Measurements from ENCODE around the gene SLC7A8.

SLC7A8 gene

DNA sequence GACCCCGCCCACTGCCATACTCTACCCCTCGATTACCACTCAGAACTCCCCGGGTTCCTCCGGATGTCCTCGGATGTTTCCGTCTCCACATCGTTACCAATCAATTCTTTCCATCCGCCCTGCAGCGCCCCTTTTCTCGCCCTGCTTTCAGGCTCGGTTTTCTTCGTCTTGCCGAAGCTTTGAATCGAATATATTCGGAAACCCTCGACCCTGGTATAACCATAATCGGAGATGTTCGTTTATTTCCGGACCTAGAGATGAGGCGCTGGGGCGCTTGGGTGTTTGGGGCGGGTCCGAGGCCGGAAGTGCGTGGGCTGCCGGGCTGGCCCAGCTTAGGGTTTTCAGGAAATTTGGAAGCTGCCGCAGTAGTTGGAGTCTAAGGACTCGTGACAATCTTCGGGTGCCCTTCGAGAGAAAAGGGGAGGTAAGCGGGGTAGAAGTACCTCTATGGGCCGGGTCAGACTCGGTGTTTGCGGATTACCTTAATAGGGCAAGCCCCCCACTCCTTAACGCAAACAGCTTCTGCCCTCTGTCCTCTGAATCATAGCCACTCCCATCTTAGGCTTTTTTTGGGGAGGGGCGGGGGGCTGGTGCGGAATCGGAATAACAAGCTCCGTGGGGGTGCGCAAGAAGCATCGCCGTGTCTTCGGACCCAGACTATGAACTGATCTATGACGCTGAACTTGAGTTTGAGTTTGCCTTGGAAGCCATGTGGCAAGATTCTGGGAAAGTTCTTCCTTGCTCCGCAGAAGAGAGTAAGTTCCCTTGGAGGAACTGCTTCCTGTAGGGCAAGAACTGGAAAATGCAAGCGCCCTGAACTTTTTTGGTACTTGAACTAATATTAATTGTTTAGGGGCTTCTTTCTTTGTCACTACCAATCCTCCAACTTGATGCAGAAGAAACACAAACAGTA, 88.0 kb downstream of the SLC7A8 start, which contains the start of gene C14orf119:
Gene C14orf119, plus strand, starts transcription at position 310 of the 913 bp plus-strand sequence. CDS start 2,154 bp downstream, outside the sequence.
- DNase-seq, result no peak

DNA sequence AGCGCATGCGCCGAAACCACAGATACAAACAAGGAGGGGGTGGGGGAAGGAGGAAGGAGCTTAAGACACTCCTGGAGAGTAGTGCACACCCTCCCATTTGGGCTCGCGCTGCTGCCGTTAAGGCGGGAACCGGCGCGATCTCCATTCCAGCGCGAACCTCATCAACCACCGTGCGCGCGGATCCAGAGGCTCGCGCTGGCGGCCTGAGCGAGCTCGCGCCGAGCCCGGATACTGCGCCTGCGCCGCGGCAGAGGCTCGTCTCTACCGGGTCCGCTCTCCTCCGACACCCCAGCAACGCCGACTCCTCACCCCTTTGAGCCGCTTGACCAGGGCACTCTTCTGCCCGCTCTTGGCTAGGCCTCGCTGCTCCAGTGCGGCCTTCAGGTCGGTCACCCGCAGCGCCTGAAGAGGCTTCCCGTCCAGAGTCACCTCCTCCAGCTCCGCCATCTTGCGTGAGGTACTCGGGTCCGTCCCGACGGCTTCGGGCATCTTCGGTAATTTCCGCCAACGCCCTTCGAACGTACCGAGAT, 88.7 kb downstream of the SLC7A8 start, which contains the start of gene ACIN1:
Gene ACIN1, minus strand, starts transcription at position 471 of the 530 bp plus-strand sequence. Its CDS starts 24 bp downstream, at position 447.
- DNase-seq, result no peak

DNA sequence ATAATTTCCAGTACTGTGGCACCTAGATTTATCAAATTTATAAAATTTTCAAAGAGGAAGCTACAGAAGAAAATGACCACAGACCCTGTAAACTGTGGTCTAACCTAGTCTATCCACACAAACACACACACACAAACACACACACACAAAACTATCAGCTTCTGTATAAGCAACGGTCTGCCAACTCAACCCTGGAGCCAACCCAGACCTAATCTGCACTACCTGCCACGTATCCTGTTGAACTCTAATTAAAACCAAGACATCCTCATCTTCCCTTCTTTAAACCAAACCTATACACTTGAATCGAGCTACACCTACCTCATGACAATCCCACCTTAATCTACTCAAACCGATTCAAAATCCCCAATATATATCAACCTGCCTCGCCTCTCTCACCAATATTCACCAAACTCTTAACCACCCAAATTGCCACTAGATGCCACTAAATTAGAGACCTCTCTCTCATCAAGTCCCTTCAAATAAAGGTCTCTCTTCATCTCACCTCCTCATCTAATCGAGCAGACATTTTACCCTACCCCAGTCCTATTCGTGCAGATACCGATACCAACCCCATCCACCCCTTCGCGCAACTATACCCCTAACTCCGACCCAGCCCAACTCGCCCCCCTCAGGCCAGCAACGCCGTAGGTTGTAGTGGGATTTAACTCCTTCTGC, 89.3 kb downstream of the SLC7A8 start:
- no peak for DNase-seq

DNA sequence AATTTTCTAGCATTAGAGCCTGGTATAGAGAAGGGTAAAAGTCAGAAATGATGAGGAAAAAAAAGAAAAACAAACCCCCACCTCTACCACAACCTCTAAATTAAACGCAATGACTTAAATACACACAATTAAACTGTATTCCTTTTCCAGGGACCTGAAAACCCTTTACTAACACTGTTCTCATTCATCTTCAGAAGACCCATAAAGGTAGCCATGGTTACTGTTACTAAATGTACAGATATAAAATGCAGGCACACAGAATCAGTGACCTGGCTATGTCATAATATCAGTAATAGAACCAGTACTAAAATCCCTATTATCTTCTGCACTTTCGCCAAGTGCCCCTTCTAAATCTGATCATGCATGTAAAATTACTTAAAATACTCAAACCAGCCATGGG, 89.9 kb downstream of the SLC7A8 start:
- DNase-seq, result no peak

DNA sequence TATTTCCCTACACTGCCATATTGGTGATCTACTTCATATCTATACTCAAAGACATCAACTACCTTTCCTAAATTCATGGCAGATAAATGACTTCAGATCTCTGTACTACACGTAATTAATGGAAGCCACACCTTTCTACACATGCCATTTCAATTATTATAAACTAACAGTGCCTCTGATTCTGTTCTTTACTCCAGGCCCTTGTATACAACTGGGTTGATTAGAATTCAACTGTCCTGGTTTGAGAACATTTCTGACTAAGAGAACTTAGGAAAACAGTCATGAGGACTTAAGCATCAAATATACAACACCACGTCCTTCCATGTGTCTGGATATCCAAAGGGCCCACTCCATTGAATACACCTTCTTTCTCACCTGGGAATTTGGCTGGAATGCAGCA, 90.4 kb downstream of the SLC7A8 start:
- no peak for DNase-seq

DNA sequence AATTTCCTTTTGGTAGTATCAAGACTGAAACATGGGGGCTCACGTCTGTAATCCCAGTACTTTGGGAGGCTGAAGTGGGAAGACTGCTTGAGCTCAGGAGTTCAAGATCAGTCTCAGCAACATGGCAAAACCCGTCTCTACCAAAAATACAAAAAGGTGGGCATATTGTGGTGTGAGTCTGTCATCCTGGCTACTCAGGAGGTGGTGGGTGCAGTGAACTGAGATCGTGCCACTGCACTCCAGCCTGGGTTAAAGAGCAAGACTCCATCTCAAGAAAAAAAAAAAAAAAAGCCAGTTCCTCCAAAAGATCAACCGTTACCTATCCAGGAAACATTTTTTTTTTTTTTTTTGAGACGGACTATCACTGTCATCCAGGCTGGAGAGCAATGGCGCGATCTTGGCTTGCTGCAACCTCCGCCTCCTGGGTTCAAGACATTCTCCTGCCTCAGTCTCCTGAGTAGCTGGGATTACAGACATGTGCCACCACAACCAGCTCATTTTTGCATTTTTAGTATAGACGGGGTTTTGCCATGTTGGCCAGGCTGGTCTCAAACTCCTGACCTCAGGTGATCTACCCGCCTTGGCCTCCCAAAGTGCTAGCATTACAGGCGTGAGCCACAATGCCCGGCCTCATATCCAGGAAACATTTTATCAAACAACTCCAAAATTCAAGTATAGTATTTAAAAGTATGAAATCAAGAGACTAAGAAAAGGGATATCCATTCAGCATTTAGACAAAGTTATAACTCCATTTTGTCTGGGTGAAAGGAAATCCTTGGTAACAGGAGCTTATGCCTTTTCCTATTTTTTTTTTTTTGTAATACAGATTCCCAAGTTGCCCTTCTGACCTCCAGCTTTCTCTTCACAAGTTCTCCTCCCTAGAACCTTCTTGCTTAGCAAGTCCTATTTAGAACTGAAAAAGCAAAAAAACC, 91.9 kb downstream of the SLC7A8 start:
- DNase-seq, result no peak

DNA sequence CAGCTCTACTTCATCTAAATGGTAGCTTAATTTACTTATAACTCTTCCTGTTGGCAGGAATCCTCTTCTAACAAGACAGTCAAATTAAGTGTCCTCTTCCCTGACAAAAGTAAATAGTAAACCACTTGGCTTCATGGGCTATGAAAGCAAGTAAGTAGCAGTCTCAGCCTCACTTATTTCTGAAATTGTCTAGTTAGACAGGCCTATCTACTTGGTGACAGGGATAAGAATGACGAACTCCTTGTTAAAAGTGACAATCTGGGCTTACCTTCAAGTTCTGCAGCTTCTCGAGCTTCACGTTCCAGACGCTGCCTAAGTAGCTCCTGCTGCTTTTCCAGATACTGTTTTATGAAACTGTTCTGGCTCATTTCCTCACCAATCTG, 93.2 kb downstream of the SLC7A8 start:
- DNase-seq, result no peak

DNA sequence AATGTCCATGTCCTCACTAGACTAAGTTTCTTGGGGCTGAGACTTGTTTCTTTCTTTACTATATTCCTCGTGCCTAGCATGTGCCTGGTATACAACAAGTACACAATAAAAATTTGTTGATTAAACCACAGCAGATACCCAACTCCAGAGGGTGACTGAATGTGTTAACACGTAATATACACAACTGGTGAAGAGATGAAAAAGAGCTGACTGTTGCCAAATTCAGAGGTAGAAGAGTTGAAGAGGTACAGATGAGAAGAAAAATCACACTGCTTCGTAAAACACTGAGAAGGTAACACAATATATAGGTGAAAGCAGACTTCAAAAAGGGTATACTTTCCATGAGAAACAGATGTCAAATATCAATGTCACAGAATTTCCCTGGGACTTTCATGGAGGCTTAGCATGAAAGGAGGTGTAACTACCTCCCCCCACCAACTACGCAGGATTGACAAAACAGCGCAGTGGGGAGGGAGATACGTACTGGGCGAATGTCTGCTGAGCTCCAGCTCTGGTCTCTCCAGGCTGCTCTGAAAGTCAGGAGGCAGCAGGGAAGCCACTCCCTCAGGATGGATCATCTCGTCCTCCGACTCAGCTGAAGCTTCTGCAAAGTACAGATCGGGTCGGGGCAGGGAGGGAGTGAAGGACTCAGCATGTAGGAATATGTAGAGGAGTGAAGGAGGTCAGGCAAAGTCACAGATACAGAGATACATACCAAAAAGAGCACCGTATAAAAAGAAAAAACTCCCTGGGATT, 93.8 kb downstream of the SLC7A8 start:
- DNase-seq, result no peak

DNA sequence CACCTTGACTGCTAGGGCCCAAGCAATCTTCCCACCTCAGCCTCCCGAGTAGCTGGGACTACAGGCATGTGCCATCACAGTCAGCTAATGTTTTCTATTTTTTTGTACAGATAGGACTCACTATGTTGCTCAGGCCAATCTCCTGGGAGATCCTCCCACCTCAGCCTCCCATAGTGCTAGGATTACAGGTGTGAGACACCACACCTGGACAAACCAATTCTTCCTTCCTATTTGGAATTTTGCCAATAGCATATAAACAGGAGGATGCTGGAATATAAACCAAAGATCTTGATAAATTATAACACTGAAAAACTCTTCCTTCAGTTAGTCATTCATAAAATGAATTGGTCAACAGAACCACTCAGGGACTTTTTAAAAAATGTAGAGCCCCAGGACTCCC, 96.9 kb downstream of the SLC7A8 start:
- DNase-seq, result no peak

DNA sequence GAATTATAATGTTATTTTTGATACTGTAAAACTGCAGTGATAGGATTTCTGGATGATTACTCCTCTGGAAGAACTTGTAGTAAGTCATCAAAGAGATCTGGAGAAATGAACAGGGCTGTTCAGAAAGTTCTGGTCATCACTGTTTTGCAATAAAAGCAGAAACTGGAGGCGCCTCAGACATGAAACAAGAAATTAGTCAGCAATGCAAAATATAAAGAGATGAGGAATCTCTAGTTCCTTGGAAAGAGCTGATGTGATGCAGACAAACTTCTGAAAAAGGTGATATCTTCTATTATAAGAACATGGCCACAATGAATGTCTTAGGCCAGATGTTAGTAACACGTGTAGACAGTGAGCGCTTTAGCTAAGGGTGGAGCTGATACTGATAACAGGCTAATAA, 98.0 kb downstream of the SLC7A8 start:
- DNase-seq, result no peak

DNA sequence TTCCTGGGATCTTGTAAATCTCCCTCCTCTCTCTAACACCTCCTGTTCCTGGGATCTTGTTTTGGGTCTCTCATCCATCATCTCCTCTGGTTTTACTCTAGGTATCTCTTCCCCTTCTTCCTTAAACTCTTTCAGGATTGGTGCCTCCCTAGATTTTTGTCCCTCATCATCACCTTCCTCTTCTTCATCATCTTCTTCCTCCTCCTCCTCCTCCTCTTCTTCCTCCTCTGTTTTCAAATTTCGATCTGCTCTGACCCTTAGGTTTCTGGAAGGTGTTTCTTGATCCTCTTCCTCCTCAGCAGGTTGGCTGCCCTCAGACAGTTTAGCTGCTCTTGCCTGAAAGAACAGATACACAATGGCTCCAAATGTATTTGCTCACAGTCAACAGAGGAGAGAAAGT, 103.0 kb downstream of the SLC7A8 start:
- DNase-seq, result no peak

DNA sequence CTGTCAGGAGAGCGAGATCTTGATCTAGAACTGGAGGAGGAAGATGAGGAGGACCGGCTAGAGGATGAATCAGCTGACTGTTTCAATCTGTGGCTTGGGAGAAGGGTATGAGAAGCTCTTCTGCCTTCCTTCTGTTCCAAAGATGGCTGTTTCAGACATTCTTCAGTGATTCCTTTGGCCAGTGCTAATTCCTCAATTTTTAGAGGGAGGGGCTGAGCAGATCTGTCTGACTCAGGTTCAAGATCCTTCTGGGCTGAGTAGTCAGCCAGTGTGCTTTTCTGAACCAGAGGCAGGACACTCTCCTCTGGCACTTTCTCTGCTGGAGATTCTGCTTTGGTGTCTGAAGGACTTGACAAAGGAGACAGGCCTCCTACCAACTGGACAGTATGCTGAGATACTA, 103.7 kb downstream of the SLC7A8 start:
- DNase-seq, result no peak

DNA sequence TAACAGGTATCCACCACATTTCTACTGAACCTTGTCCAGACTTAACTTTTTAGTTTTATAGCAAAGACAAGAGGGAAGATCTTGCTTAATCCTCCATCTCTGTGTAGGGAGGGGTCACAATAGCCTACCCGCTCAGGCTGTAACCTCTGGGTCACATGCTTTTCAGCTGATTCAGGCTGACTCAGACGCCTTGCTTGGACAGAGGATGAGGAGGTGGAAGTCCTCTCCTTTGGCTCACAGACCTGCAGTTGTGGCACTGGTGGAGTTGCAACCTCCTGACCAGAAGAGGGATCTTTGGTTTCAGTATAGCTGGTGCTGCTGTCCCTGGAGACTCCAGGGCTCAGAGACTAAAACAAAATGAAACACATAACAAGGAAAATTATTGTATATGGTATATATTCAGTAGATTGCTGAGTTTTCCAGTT, 104.8 kb downstream of the SLC7A8 start:
- no peak for DNase-seq

DNA sequence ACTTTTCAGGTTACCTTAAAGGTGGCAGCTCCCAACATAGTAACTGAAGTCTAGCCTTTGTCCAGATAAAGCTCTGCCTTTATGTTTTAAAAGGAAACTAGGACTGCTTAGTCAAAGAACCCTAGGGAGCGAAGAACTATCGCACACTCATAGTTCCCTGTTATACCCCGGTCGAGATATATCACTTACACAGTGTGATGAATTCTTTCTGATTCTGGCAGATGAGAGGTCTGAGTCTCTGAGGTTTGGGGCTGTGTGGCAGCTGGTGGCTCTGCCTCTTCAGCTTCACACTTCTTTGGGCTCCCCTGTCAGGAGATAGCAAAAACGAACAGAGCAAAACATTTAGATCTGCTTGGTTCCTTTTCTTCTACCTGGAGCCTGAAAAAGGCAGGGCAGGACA, 105.5 kb downstream of the SLC7A8 start:
- no peak for DNase-seq

DNA sequence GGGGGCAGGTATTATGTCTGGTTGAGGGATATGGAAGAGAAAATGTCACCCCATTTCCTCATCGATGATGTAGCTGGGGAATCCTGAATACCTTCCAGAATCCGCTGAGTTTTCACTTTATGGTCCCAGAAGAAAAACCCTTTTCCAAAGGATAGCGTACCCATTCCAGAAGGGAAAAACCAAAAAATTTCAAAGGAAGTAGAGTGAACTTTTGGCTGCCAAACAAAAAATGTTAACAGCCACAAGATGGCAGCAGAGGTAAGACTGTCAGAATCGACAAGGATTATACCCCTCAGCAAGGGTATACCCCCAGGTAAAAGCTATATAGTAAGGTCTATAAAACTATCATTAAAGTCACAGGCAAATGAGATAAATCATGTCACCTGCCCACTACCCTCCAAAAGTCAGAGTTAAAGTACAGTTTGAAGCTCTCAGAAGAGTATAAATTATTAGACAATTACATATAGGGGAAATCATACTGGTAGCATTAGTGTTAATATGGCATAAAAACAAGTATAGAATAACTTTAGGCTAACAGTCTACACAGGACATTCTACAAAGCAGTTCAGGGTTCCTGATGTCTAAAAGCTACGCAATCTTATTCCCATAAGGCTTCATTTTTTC, 106.6 kb downstream of the SLC7A8 start:
- DNase-seq, result no peak

All from nucleus accumbens (tissue), 56 donors.